Activated naive CD8-positive, alpha-beta T cell (primary cell): ENCODE data around the gene KLK2.
"Not testable (repeated sequence)": the region's sequence is repeated elsewhere in the genome, so short reads cannot be mapped to it uniquely, and the experiment has no call there.

ENCODE experiments used
- H3K27ac Mint-ChIP-seq: one replicate; pipeline ENCODE4 v1.8.0; 2021; ENCODE audit warnings: mixed read lengths
- H3K27me3 Mint-ChIP-seq: one replicate; pipeline ENCODE4 v1.8.0; 2021; ENCODE audit warnings: mixed read lengths
- H3K36me3 Mint-ChIP-seq: one replicate; pipeline ENCODE4 v1.8.0; 2021; ENCODE audit warnings: mixed read lengths
- H3K4me1 Mint-ChIP-seq: one replicate; pipeline ENCODE4 v1.8.0; 2021; ENCODE audit warnings: low read depth, mixed read lengths
- H3K4me3 Mint-ChIP-seq: one replicate; pipeline ENCODE4 v1.8.0; 2021; ENCODE audit warnings: mild to moderate bottlenecking, mixed read lengths
- H3K9me3 Mint-ChIP-seq: one replicate; pipeline ENCODE4 v1.8.0; 2021; ENCODE audit warnings: low read depth, mixed read lengths

The KLK2 gene

GRCh38 chr19:50870417-50871089 lies 2.7 kb upstream of the KLK2 start:
- no peak overlapping the region for H3K27ac Mint-ChIP-seq
- no peak overlapping the region for H3K4me3 Mint-ChIP-seq
- no peaks in the 10 kb centered on the region for H3K36me3 Mint-ChIP-seq
- no peaks in the 10 kb centered on the region for H3K4me1 Mint-ChIP-seq
- H3K9me3 Mint-ChIP-seq: no peaks in the 10 kb centered on the region
- H3K27me3 Mint-ChIP-seq: peaks cover 21% of the 10 kb centered on the region

GRCh38 chr19:50874211-50874610 lies 972 bp downstream of the KLK2 start:
- Mint-ChIP-seq H3K27me3 (peaks cover 20% of the 10 kb centered on the region), H3K4me1 (no peaks in the 10 kb centered on the region), H3K4me3 (no peak overlapping the region)

GRCh38 chr19:50875795-50876422 lies 2.7 kb downstream of the KLK2 start:
- no peak overlapping the region for H3K4me3 Mint-ChIP-seq
- H3K4me1 Mint-ChIP-seq: no peaks in the 10 kb centered on the region
- H3K27me3 Mint-ChIP-seq: peaks cover 27% of the 10 kb centered on the region
- no peak overlapping the region for H3K27ac Mint-ChIP-seq
- H3K9me3 Mint-ChIP-seq: no peaks in the 10 kb centered on the region
- no peaks in the 10 kb centered on the region for H3K36me3 Mint-ChIP-seq

More at GRCh38 chr19:50874211-50874610, 972 bp downstream of the KLK2 start:
- Mint-ChIP-seq H3K36me3 (no peaks in the 10 kb centered on the region), H3K9me3 (no peaks in the 10 kb centered on the region), H3K27ac (no peak overlapping the region)

GRCh38 chr19:50876456-50876855 lies 3.2 kb downstream of the KLK2 start:
- H3K36me3 Mint-ChIP-seq: no peaks in the 10 kb centered on the region
- H3K27me3 Mint-ChIP-seq: peaks cover 23% of the 10 kb centered on the region
- no peak overlapping the region for H3K4me3 Mint-ChIP-seq
- H3K4me1 Mint-ChIP-seq: no peaks in the 10 kb centered on the region
- no peaks in the 10 kb centered on the region for H3K9me3 Mint-ChIP-seq
- H3K27ac Mint-ChIP-seq: no peak overlapping the region

GRCh38 chr19:50877338-50877737 lies 4.1 kb downstream of the KLK2 start:
- Mint-ChIP-seq H3K4me3 (no peak overlapping the region), H3K27ac (no peak overlapping the region), H3K4me1 (no peaks in the 10 kb centered on the region), H3K27me3 (peaks cover 25% of the 10 kb centered on the region), H3K36me3 (no peaks in the 10 kb centered on the region), H3K9me3 (no peaks in the 10 kb centered on the region)

GRCh38 chr19:50878851-50879250 lies 5.6 kb downstream of the KLK2 start:
- H3K36me3 Mint-ChIP-seq: no peaks in the 10 kb centered on the region
- H3K9me3 Mint-ChIP-seq: no peaks in the 10 kb centered on the region
- no peaks in the 10 kb centered on the region for H3K4me1 Mint-ChIP-seq
- peaks cover 24% of the 10 kb centered on the region for H3K27me3 Mint-ChIP-seq
- H3K4me3 Mint-ChIP-seq: no peak overlapping the region
- H3K27ac Mint-ChIP-seq: no peak overlapping the region

GRCh38 chr19:50880241-50880640 lies 7.0 kb downstream of the KLK2 start:
- peaks cover 25% of the 10 kb centered on the region for H3K27me3 Mint-ChIP-seq
- H3K4me1 Mint-ChIP-seq: no peaks in the 10 kb centered on the region
- H3K27ac Mint-ChIP-seq: no peak overlapping the region
- H3K36me3 Mint-ChIP-seq: no peaks in the 10 kb centered on the region
- H3K9me3 Mint-ChIP-seq: no peaks in the 10 kb centered on the region
- H3K4me3 Mint-ChIP-seq: no peak overlapping the region

GRCh38 chr19:50882188-50882587 lies 8.9 kb downstream of the KLK2 start:
- H3K27ac Mint-ChIP-seq: no peak overlapping the region
- H3K27me3 Mint-ChIP-seq: peaks cover 33% of the 10 kb centered on the region
- no peak overlapping the region for H3K4me3 Mint-ChIP-seq
- H3K36me3 Mint-ChIP-seq: no peaks in the 10 kb centered on the region
- H3K9me3 Mint-ChIP-seq: no peaks in the 10 kb centered on the region
- no peaks in the 10 kb centered on the region for H3K4me1 Mint-ChIP-seq

GRCh38 chr19:50889638-50890037 lies 16.4 kb downstream of the KLK2 start:
- H3K27me3 Mint-ChIP-seq: peaks cover 32% of the 10 kb centered on the region
- H3K27ac Mint-ChIP-seq: no peak overlapping the region
- no peak overlapping the region for H3K4me3 Mint-ChIP-seq
- no peaks in the 10 kb centered on the region for H3K9me3 Mint-ChIP-seq
- no peaks in the 10 kb centered on the region for H3K36me3 Mint-ChIP-seq
- H3K4me1 Mint-ChIP-seq: no peaks in the 10 kb centered on the region

- peaks cover 30% of the 10 kb centered on the region for H3K27me3 Mint-ChIP-seq
These were observed 17.4 kb downstream of the KLK2 start for GRCh38 chr19:50890422-50891252.

GRCh38 chr19:50891253-50891625 lies 18.0 kb downstream of the KLK2 start:
- Mint-ChIP-seq H3K9me3 (peaks cover 5% of the 10 kb centered on the region), H3K27ac (no peak overlapping the region), H3K27me3 (peaks cover 30% of the 10 kb centered on the region), H3K36me3 (no peaks in the 10 kb centered on the region), H3K4me3 (no peak overlapping the region), H3K4me1 (no peaks in the 10 kb centered on the region)

More at GRCh38 chr19:50890422-50891252, 17.4 kb downstream of the KLK2 start:
- Mint-ChIP-seq H3K36me3 (no peaks in the 10 kb centered on the region), H3K4me1 (no peaks in the 10 kb centered on the region), H3K9me3 (peaks cover 5% of the 10 kb centered on the region), H3K4me3 (no peak overlapping the region), H3K27ac (no peak overlapping the region)

GRCh38 chr19:50893047-50893736 lies 20.0 kb downstream of the KLK2 start:
- peaks cover 5% of the 10 kb centered on the region for H3K9me3 Mint-ChIP-seq
- no peak overlapping the region for H3K27ac Mint-ChIP-seq
- H3K4me3 Mint-ChIP-seq: no peak overlapping the region
- H3K36me3 Mint-ChIP-seq: no peaks in the 10 kb centered on the region
- H3K4me1 Mint-ChIP-seq: no peaks in the 10 kb centered on the region
- H3K27me3 Mint-ChIP-seq: peaks cover 32% of the 10 kb centered on the region

- Mint-ChIP-seq H3K4me1 (no peaks in the 10 kb centered on the region), H3K36me3 (no peaks in the 10 kb centered on the region), H3K4me3 (no peak overlapping the region), H3K27me3 (peaks cover 33% of the 10 kb centered on the region), H3K9me3 (peaks cover 5% of the 10 kb centered on the region), H3K27ac (no peak overlapping the region)
These were observed 21.5 kb downstream of the KLK2 start for GRCh38 chr19:50894478-50895356.

GRCh38 chr19:50896089-50896590 lies 22.9 kb downstream of the KLK2 start:
- H3K9me3 Mint-ChIP-seq, H3K36me3 Mint-ChIP-seq, H3K4me1 Mint-ChIP-seq, H3K27ac Mint-ChIP-seq, H3K4me3 Mint-ChIP-seq: not testable (repeated sequence)
- H3K27me3 Mint-ChIP-seq: peaks cover 31% of the 10 kb centered on the region
